C4-2B (cell line): ENCODE results near the gene CFAP251.

Source experiments
- H3K27ac ChIP-seq: fragments of 450-650 bp; 2 replicates; pipeline ENCODE4 v1.5.1; 2017
- CTCF ChIP-seq: fragments of 450-650 bp; conservative IDR thresholded peaks from 2 replicates; pipeline ENCODE4 v1.5.1; 2017; ENCODE audit warnings: mild to moderate bottlenecking
- ZFX ChIP-seq: fragments of 450-650 bp; IDR thresholded peaks from 2 replicates; pipeline ENCODE4 v1.6.1; 2017

The CFAP251 gene

DNA sequence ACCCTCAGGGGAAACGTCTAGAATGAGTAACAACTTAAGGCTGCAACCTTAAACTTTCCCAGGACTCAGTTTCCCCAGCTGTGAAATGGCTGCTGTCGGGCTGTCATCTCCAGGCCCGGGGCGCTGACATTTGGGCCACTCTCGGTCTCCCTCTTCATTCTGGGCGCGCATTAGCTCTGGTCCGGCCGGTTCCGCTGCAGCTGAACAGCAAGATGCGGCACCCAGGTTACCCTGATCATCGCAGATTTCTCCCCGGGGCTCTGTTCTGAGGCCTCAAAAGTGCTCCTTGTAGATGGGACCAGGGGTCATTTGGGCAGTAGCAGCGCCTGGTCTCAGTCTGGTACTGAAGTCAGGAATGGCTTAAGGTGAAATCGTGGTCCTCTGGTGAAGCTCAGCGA lies 102.4 kb downstream of the CFAP251 start:
- no peak for TF ChIP-seq ZFX
- no peak for TF ChIP-seq CTCF
- no peak overlapping the region for H3K27ac ChIP-seq

DNA sequence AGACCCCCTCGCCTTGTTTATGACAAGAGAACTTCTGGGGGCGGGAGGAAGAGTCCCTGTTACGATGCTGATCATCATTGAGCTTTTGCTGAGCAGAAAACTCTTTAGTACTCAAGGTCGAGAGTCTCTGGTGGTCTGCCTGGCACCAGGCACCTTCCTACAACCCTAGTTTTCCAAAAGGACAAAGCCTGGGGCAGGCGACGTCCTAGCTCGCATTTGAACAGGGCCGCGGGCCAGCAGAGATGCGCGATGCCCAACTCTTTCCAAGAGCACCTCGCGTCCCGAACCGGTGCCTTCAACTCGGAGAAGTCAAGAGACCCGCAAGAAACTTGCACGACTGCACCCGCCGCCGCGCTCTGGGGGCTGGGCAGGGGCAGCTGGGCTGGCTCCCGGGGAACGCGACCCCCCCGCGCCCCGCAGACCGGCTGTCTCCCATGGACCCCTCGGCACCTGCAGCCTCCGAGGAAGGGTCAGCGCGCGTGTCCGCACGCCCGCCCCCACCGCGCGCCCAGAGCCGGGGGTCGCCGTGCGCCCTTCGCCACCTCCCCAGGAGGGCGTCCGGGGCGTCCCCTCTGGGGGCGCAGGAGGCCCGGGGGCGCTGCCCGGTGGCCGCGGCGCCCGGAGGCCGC lies 102.9 kb downstream of the CFAP251 start:
- TF ChIP-seq CTCF (no peak), ZFX (no peak)

GRCh38 chr12:122021822-122022392 lies 103.5 kb downstream of the CFAP251 start, which contains the start of gene BCL7A:
BCL7A (plus strand) TSS chr12:122021884; CDS start chr12:122022092, 208 bp downstream.
- peak within 1 kb of the TSS; percentile 73 for H3K27ac ChIP-seq

More for the DNA sequence above, 102.9 kb downstream of the CFAP251 start:
- H3K27ac ChIP-seq: peak overlapping the region; percentile 73

DNA sequence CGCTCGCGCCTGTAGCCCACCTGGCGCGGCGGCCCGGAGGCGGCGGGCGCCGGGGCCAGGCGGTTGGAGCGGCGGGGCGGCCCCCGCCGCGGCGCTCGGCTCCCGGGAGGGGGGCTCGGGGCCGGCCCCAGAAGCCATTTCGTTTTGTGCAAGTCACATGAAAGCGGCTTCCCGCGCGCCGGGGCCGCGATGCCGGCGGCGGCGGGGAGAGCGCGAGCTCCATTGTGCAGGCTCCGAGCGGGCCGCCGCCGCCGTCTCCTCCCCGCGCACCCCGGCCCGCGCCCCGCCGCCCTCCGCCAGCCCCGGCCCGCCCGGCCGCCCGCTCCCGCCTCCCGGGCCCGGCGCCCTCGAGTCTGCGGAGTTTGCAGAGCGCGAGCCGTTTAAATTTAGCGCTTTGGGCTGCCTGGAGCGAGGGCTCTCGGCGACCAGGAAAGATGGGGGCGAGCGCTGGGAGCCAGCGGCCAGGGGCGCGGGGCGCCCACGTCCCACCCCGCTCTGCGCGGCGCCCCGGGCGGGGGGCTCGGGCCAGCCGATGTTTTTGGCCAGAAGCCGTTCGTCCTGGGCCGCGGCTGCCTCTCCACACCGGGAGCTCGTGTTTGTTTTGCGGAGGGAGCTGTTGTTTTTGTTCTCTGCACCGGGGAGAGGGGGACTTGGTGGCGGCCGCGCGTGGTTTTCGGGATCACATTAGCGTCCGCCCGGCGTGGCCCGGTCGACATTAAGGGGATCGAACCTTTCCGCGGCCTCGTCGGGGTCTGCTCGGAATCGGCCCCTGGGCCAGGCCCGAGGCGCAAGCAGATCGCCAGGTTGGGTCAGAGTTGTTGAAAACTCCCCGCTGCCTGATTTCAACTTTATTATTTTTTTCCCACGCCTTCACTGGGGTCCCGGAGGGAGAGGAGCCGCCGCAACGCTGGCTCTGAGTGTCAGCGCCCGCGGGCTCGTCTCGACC lies 104.3 kb downstream of the CFAP251 start:
- peak overlapping the region; percentile 73 for H3K27ac ChIP-seq
- TF ChIP-seq ZFX (peak; percentile 29; the same call in 1 of the 2 replicates), CTCF (no peak)

More at GRCh38 chr12:122021822-122022392, 103.5 kb downstream of the CFAP251 start, which contains the start of gene BCL7A:
- TF ChIP-seq ZFX (peak; percentile 30; the same call in 1 of the 2 replicates), CTCF (no peak)

DNA sequence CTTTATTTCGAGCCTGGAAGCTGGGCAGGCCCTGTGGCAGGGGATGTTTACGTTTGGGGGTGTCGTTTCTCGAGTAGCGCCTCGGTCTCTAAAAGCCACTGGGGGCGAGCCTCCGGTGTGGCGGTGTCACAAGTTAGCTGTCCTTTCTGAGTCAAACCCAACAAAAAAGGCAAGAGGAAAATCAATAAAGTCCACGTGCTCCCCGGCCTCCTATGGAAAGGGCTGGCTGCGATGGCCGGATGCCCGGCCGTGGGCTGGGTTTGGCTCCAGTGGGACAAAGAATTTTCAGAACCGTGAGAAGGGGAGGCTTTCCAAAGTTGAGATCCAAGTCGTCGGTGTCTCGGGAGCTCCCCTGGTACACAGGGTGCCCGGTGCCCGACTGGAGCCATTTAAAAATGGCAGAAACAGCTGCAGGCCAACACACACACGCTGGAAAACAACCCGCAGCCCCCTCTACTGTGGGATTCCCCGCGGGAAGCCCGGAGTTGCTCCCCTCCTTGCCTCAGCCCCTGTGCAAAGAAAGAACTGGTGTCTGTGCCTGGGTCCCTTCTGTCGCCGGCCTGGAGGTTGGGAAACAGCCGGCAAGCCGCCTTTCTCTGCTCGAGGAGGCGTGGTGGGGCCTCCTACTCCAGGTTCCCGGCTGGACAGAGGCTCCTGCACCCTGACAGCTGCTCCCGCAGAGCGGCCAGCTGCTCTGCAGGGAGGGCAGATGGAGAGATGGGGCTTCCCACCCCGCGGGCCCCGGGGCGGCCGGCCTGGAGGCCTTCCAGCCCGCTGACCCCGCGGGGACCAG lies 105.1 kb downstream of the CFAP251 start:
- H3K27ac ChIP-seq: peak overlapping the region; percentile 73
- TF ChIP-seq CTCF: no peak
- no peak for TF ChIP-seq ZFX

- H3K27ac ChIP-seq: peak overlapping the region; percentile 73
- TF ChIP-seq CTCF (no peak), ZFX (no peak)
Measured at GRCh38 chr12:122024132-122024785, 105.9 kb downstream of the CFAP251 start.
